ENCODE data around the gene EXOC4. TPM values are rescaled to one million over a fixed set of nuclear protein-coding genes. Genes with fewer than 3 reads are reported as not detected.
A peak's percentile ranks its signal among the peaks of the same experiment; 100 is the strongest.

EXOC4 gene
- total and polyA plus RNA-seq, 2 experiments from 2014 or later, result 23.9 to 51.7 TPM

GRCh38 chr7:133313575-133313974 lies 60.7 kb downstream of the EXOC4 start:
- H3K9me2 ChIP-seq (ENCODE audit: insufficient read depth), result no peaks in the 10 kb centered on the region
- peaks cover 9% of the 10 kb centered on the region; the same call in 1 of the 2 replicates for H3F3A ChIP-seq (ENCODE audit: insufficient read depth)
- in situ Hi-C loops (cut with MboI), result no loop called here
- H2AFZ ChIP-seq, result no peak overlapping the region
- H3K9me3 ChIP-seq (ENCODE audit: low read depth), result no peaks in the 10 kb centered on the region
- DNase-seq, result no peak
- no peak overlapping the region for H3K9ac ChIP-seq
- peaks cover 6% of the 10 kb centered on the region; the same call in 1 of the 2 replicates for H3K36me3 ChIP-seq (ENCODE audit: low read depth)
- no peaks in the 10 kb centered on the region for H3K79me2 ChIP-seq (ENCODE audit: insufficient read depth)
- H4K20me1 ChIP-seq (ENCODE audit: insufficient read depth), result no peaks in the 10 kb centered on the region
- H3K4me1 ChIP-seq (ENCODE audit: insufficient read depth), result peaks cover 9% of the 10 kb centered on the region
- H3K4me3 ChIP-seq, result no peak overlapping the region
- WGBS, 2 experiments (ENCODE audit: low coverage in 1 of 2, low lambda C conversion rate in 2 of 2, missing lambda C conversion rate in 2 of 2), result 91 to 97% methylated on average over 1 of the region's 1 CpG
- H3K27me3 ChIP-seq (replicated peaks; ENCODE audit: insufficient read depth), result no peaks in the 10 kb centered on the region
- TF ChIP-seq EZH2phosphoT487 (IDR thresholded peaks at IDR 0.05; ENCODE audit: insufficient read depth, low read depth) (no peak), EZH2 (IDR thresholded peaks at IDR 0.05; ENCODE audit: insufficient read depth, poor library complexity, severe bottlenecking) (no peak)
- no peak overlapping the region for H3K4me2 ChIP-seq (ENCODE audit: unreplicated experiment)
- no peak overlapping the region for H3K27ac ChIP-seq

GRCh38 chr7:133314084-133314483 lies 61.2 kb downstream of the EXOC4 start:
- Histone ChIP-seq H3K4me1 (ENCODE audit: insufficient read depth) (peaks cover 9% of the 10 kb centered on the region), H3F3A (ENCODE audit: insufficient read depth) (peaks cover 9% of the 10 kb centered on the region; the same call in 1 of the 2 replicates), H3K4me3 (no peak overlapping the region), H3K9ac (no peak overlapping the region), H3K27me3 (replicated peaks; ENCODE audit: insufficient read depth) (no peaks in the 10 kb centered on the region), H3K27ac (no peak overlapping the region), H3K79me2 (ENCODE audit: insufficient read depth) (no peaks in the 10 kb centered on the region), H3K9me2 (ENCODE audit: insufficient read depth) (no peaks in the 10 kb centered on the region), H3K9me3 (ENCODE audit: low read depth) (no peaks in the 10 kb centered on the region), H3K4me2 (ENCODE audit: unreplicated experiment) (no peak overlapping the region), H2AFZ (no peak overlapping the region), H4K20me1 (ENCODE audit: insufficient read depth) (no peaks in the 10 kb centered on the region), H3K36me3 (ENCODE audit: low read depth) (peaks cover 2% of the 10 kb centered on the region; the same call in 1 of the 2 replicates)
- DNase-seq, result no peak
- TF ChIP-seq EZH2 (IDR thresholded peaks at IDR 0.05; ENCODE audit: insufficient read depth, poor library complexity, severe bottlenecking) (no peak), EZH2phosphoT487 (IDR thresholded peaks at IDR 0.05; ENCODE audit: insufficient read depth, low read depth) (no peak)
- WGBS, 2 experiments (ENCODE audit: low coverage in 1 of 2, low lambda C conversion rate in 2 of 2, missing lambda C conversion rate in 2 of 2), result 92 to 100% methylated on average over 1 of the region's 1 CpG
- in situ Hi-C loops (cut with MboI), result no loop called here

GRCh38 chr7:133315332-133316040 lies 62.6 kb downstream of the EXOC4 start:
- peak; percentile 52 for DNase-seq
- Histone ChIP-seq H3K27me3 (replicated peaks; ENCODE audit: insufficient read depth) (no peaks in the 10 kb centered on the region), H3K9me2 (ENCODE audit: insufficient read depth) (no peaks in the 10 kb centered on the region), H3K36me3 (ENCODE audit: low read depth) (no peaks in the 10 kb centered on the region), H3K79me2 (ENCODE audit: insufficient read depth) (no peaks in the 10 kb centered on the region), H3K4me3 (no peak overlapping the region), H3K9ac (no peak overlapping the region), H3K9me3 (ENCODE audit: low read depth) (no peaks in the 10 kb centered on the region), H3K27ac (no peak overlapping the region), H2AFZ (no peak overlapping the region), H3K4me1 (ENCODE audit: insufficient read depth) (peaks cover 9% of the 10 kb centered on the region), H4K20me1 (ENCODE audit: insufficient read depth) (no peaks in the 10 kb centered on the region), H3F3A (ENCODE audit: insufficient read depth) (peaks cover 9% of the 10 kb centered on the region; the same call in 1 of the 2 replicates), H3K4me2 (ENCODE audit: unreplicated experiment) (peak overlapping the region; percentile 9)
- in situ Hi-C loops (cut with MboI), result no loop called here
- TF ChIP-seq EZH2 (IDR thresholded peaks at IDR 0.05; ENCODE audit: insufficient read depth, poor library complexity, severe bottlenecking) (no peak), EZH2phosphoT487 (IDR thresholded peaks at IDR 0.05; ENCODE audit: insufficient read depth, low read depth) (no peak)
- 63 to 69% methylated on average over 6 of the region's 6 CpGs for WGBS, 2 experiments (ENCODE audit: low coverage in 1 of 2, low lambda C conversion rate in 2 of 2, missing lambda C conversion rate in 2 of 2)

- Histone ChIP-seq H3K9me2 (ENCODE audit: insufficient read depth) (no peaks in the 10 kb centered on the region), H3K36me3 (ENCODE audit: low read depth) (peaks cover 7% of the 10 kb centered on the region; the same call in 1 of the 2 replicates), H4K20me1 (ENCODE audit: insufficient read depth) (no peaks in the 10 kb centered on the region), H3K27me3 (replicated peaks; ENCODE audit: insufficient read depth) (no peaks in the 10 kb centered on the region), H3F3A (ENCODE audit: insufficient read depth) (peaks cover 4% of the 10 kb centered on the region; the same call in 1 of the 2 replicates), H3K4me3 (no peak overlapping the region), H2AFZ (no peak overlapping the region), H3K79me2 (ENCODE audit: insufficient read depth) (no peaks in the 10 kb centered on the region), H3K4me1 (ENCODE audit: insufficient read depth) (peaks cover 9% of the 10 kb centered on the region), H3K27ac (no peak overlapping the region), H3K4me2 (ENCODE audit: unreplicated experiment) (no peak overlapping the region), H3K9me3 (ENCODE audit: low read depth) (no peaks in the 10 kb centered on the region), H3K9ac (no peak overlapping the region)
- in situ Hi-C loops (cut with MboI), result no loop called here
- WGBS, 2 experiments (ENCODE audit: low coverage in 1 of 2, low lambda C conversion rate in 2 of 2, missing lambda C conversion rate in 2 of 2), result 88 to 91% methylated on average over 2 of the region's 2 CpGs
- no peak for DNase-seq
- no peak for TF ChIP-seq EZH2phosphoT487 (IDR thresholded peaks at IDR 0.05; ENCODE audit: insufficient read depth, low read depth)
- TF ChIP-seq EZH2 (IDR thresholded peaks at IDR 0.05; ENCODE audit: insufficient read depth, poor library complexity, severe bottlenecking), result no peak
Observed at GRCh38 chr7:133319842-133320241, 67.0 kb downstream of the EXOC4 start.
